Adipose tissue (tissue), 3 donors: Measurements from ENCODE around the gene RPS19BP1. TPM values are rescaled to one million over a fixed set of nuclear protein-coding genes. Genes with fewer than 3 reads are reported as not detected.

Experiments
- H3K27ac ChIP-seq: one replicate; pipeline ENCODE4 v1.5.1; 2013; ENCODE audit warnings: low read depth, low read length
- WGBS, 3 donors: extraction: QIAGEN DNeasy Blood & Tissue Kit; methylation state at CpG; one replicate each; pipeline ENCODE4 v1.1.7; 2013; 5-methylcytosine and 5-hydroxymethylcytosine counted together
- polyA plus RNA-seq, 3 donors: library from polyadenylated mRNA; stranded (reverse); fragments of 200-250 nt; gene quantifications; one replicate each; pipeline ENCODE4 v1.2.3, GENCODE V29; 2013
- donor health status: healthy with polysubstance abuse.
- donor health status: Bipolar disorder and iron deficiency.
- donor health status: healthy.

The RPS19BP1 gene
- polyA plus RNA-seq, 3 donors: 123 to 166 (median 153) TPM

- WGBS, 3 donors: 85 to 89% (median 86%) methylated on average over 44 to 45 of the region's 45 CpGs
- H3K27ac ChIP-seq: no peak overlapping the region
Measured at GRCh38 chr22:39486951-39487825, 45.4 kb downstream of the RPS19BP1 start.

- WGBS, 3 donors: 48 to 88% (median 75%) methylated on average over 3 of the region's 3 CpGs
- H3K27ac ChIP-seq: no peak overlapping the region
Measured at GRCh38 chr22:39482768-39483167, 49.8 kb downstream of the RPS19BP1 start.

DNA sequence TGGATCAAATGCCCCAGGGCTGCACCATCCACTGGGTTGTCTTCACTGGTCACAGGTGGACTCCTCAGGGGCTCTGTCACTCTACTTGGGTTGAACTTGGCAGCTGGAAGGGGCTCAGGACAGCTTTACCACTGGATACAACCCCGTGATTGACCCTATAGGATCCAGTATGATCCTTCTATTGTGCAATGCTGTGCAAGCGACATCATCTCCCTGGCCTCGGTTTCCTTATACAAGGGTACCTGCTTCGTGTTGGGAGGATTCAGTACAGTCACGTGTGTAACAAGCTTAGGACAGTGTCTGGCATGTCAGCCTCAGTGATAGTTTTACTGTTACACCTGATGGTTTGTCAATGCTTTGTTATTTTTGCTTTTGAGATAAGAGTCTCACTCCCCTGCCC lies 51.0 kb downstream of the RPS19BP1 start:
- H3K27ac ChIP-seq: no peak overlapping the region
- 85 to 89% (median 89%) methylated on average over 5 of the region's 5 CpGs for WGBS, 3 donors

GRCh38 chr22:39481054-39481453 lies 51.5 kb downstream of the RPS19BP1 start:
- WGBS, 3 donors: 93 to 96% (median 94%) methylated on average over 16 of the region's 16 CpGs
- no peak overlapping the region for H3K27ac ChIP-seq

DNA sequence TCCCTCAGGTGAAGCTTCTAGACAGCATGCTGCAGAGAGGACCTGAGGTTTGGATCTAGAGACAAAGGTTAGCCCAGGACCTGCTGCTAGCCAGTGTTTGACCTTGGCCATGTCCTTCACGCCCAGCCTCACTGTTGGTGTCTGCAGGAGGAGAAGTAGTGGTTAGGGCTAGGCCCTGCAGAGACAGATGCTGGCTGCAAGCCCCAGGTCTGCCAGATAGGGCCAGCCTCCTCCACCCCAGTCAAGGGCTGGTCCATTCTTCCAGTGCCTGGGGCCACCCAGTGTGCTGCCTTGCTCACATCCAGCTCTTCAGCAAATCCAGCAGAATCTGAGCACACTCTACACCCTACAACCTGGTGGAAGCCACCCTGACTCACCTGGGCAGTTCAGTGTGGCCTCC lies 52.0 kb downstream of the RPS19BP1 start:
- no peak overlapping the region for H3K27ac ChIP-seq
- 57 to 81% (median 58%) methylated on average over 1 of the region's 1 CpG for WGBS, 3 donors

GRCh38 chr22:39479254-39479653 lies 53.3 kb downstream of the RPS19BP1 start:
- no peak overlapping the region for H3K27ac ChIP-seq
- 85 to 94% (median 93%) methylated on average over 3 of the region's 3 CpGs for WGBS, 3 donors

Other genes with a start within 250 kb of the RPS19BP1 start
- gene RPL3, start 213.1 kb downstream of the RPS19BP1 start, polyA plus RNA-seq: 1,000 to 10,000 TPM; 3,176 to 4,324 (median 3,855) TPM
- 10 to 100 TPM in 2 of 3 donors, 1 to 10 TPM in 1; 7.9 to 13.0 (median 12.6) TPM for gene SYNGR1, start 182.8 kb downstream of the RPS19BP1 start, polyA plus RNA-seq
- 10 to 100 TPM; 11.0 to 15.0 (median 14.2) TPM for gene TAB1, start 133.0 kb downstream of the RPS19BP1 start, polyA plus RNA-seq
- gene MGAT3, start 75.7 kb downstream of the RPS19BP1 start, polyA plus RNA-seq: 10 to 100 TPM in 1 of 3 donors, 1 to 10 TPM in 2; 3.0 to 17.9 (median 3.5) TPM
- gene MIEF1, start 30.5 kb downstream of the RPS19BP1 start, polyA plus RNA-seq: 10 to 100 TPM in 1 of 3 donors, 1 to 10 TPM in 2; 7.8 to 25.7 (median 9.9) TPM
- 100 to 1,000 TPM; 454 to 688 (median 547) TPM for gene ATF4, start 12.2 kb downstream of the RPS19BP1 start, polyA plus RNA-seq
- gene CACNA1I, start 38.0 kb upstream of the RPS19BP1 start, polyA plus RNA-seq: under 1 TPM in 2 of 3 donors, not detected in 1; 0.08 to 0.13 TPM